ENCODE measurements around the gene RAE1. TPM values are rescaled to one million over a fixed set of nuclear protein-coding genes. Genes with fewer than 3 reads are reported as not detected.

The RAE1 gene
- total RNA-seq, 1 experiment from 2014 or later: 34.5 TPM

DNA sequence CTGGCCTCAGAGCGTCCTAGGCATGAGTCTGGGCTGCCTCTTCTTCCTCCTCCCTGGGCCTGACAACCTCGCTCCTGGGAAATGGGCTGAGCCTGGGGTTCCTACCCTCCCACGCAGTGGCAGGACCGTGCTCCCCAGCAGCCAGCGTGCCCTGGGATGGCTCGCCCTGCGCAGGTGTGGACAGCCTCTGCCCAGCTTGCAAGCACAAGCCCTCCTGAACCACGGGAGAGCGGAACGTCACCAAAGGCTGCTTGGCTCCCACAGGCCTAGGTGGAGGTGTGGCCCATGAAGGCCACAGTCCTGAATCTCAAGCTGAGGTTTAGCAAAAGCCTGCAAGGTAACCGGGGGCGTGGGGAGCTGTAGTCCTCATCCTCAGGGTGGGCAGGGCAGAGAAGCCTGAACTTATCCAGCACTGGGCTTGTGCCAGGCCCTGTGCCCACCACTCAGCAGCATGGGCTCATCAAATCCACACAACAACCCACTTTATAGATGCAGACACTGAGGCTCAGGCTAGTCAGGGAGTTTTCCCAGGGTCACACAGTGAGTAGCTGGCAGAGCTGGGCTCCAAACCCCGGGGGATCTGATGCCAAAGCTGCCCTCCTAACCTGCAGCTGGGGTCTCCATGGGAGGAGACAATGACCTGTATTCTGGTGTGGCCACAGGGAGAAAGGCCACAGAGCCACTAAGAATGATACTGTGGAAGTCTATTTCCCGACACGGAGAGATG lies 65.4 kb downstream of the RAE1 start:
- Histone ChIP-seq H3K27ac (ENCODE audit: low read length) (no peak overlapping the region), H3K4me1 (ENCODE audit: control insufficient read depth, insufficient read depth, low read length) (no peaks in the 10 kb centered on the region; the same call in 1 of the 2 replicates), H3K4me3 (ENCODE audit: low read depth in 2 of 2, low read length in 2 of 2) (no peak overlapping the region), H3K36me3 (ENCODE audit: control insufficient read depth, insufficient read depth, low read length) (no peaks in the 10 kb centered on the region), H3K27me3 (ENCODE audit: control insufficient read depth, insufficient read depth, low read length) (no peaks in the 10 kb centered on the region), H3K9me3 (ENCODE audit: control insufficient read depth, insufficient read depth, low read depth, low read length) (no peaks in the 10 kb centered on the region)
- TF ChIP-seq POLR2AphosphoS5 (IDR thresholded peaks at IDR 0.05; ENCODE audit: low read depth, low read length): no peak
- TF ChIP-seq SIN3A (IDR thresholded peaks at IDR 0.05; ENCODE audit: borderline replicate concordance, insufficient read depth, low read depth, low read length): no peak
- TF ChIP-seq, protein P1, sequence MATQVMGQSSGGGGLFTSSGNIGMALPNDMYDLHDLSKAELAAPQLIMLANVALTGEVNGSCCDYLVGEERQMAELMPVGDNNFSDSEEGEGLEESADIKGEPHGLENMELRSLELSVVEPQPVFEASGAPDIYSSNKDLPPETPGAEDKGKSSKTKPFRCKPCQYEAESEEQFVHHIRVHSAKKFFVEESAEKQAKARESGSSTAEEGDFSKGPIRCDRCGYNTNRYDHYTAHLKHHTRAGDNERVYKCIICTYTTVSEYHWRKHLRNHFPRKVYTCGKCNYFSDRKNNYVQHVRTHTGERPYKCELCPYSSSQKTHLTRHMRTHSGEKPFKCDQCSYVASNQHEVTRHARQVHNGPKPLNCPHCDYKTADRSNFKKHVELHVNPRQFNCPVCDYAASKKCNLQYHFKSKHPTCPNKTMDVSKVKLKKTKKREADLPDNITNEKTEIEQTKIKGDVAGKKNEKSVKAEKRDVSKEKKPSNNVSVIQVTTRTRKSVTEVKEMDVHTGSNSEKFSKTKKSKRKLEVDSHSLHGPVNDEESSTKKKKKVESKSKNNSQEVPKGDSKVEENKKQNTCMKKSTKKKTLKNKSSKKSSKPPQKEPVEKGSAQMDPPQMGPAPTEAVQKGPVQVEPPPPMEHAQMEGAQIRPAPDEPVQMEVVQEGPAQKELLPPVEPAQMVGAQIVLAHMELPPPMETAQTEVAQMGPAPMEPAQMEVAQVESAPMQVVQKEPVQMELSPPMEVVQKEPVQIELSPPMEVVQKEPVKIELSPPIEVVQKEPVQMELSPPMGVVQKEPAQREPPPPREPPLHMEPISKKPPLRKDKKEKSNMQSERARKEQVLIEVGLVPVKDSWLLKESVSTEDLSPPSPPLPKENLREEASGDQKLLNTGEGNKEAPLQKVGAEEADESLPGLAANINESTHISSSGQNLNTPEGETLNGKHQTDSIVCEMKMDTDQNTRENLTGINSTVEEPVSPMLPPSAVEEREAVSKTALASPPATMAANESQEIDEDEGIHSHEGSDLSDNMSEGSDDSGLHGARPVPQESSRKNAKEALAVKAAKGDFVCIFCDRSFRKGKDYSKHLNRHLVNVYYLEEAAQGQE (IDR thresholded peaks at IDR 0.05; ENCODE audit: insufficient read depth in 1 of 2, low read depth in 2 of 2, low read length in 1 of 2): no peak
- TF ChIP-seq, protein P2, sequence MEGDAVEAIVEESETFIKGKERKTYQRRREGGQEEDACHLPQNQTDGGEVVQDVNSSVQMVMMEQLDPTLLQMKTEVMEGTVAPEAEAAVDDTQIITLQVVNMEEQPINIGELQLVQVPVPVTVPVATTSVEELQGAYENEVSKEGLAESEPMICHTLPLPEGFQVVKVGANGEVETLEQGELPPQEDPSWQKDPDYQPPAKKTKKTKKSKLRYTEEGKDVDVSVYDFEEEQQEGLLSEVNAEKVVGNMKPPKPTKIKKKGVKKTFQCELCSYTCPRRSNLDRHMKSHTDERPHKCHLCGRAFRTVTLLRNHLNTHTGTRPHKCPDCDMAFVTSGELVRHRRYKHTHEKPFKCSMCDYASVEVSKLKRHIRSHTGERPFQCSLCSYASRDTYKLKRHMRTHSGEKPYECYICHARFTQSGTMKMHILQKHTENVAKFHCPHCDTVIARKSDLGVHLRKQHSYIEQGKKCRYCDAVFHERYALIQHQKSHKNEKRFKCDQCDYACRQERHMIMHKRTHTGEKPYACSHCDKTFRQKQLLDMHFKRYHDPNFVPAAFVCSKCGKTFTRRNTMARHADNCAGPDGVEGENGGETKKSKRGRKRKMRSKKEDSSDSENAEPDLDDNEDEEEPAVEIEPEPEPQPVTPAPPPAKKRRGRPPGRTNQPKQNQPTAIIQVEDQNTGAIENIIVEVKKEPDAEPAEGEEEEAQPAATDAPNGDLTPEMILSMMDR (IDR thresholded peaks at IDR 0.05): no peak
- TF ChIP-seq TCF7L2 (IDR thresholded peaks at IDR 0.05; ENCODE audit: low read depth, low read length): no peak
- in situ Hi-C loops (cut with HindIII; ENCODE audit: low pct_unique_long_range_greater_than_20kb, low sequenced_read_pairs): no loop called here
- intact Hi-C loops (cut with micrococcal nuclease; ENCODE audit: unreplicated experiment): no loop called here
- DNase-seq (ENCODE audit: low read depth, low spot score): no peak
- no TSS peak for BruUV-seq (replicated peaks)
- CTCF ChIA-PET: no interaction called here
- POLR2A ChIA-PET: no interaction called here
- ATAC-seq: no peak

GRCh38 chr20:57417051-57417689 lies 66.1 kb downstream of the RAE1 start:
- Histone ChIP-seq H3K36me3 (ENCODE audit: control insufficient read depth, insufficient read depth, low read length) (no peaks in the 10 kb centered on the region), H3K27ac (ENCODE audit: low read length) (no peak overlapping the region), H3K9me3 (ENCODE audit: control insufficient read depth, insufficient read depth, low read depth, low read length) (no peaks in the 10 kb centered on the region), H3K4me1 (ENCODE audit: control insufficient read depth, insufficient read depth, low read length) (no peaks in the 10 kb centered on the region; the same call in 1 of the 2 replicates), H3K27me3 (ENCODE audit: control insufficient read depth, insufficient read depth, low read length) (no peaks in the 10 kb centered on the region), H3K4me3 (ENCODE audit: low read depth in 2 of 2, low read length in 2 of 2) (no peak overlapping the region)
- no peak for ATAC-seq
- TF ChIP-seq POLR2AphosphoS5 (IDR thresholded peaks at IDR 0.05; ENCODE audit: low read depth, low read length): no peak
- TF ChIP-seq TCF7L2 (IDR thresholded peaks at IDR 0.05; ENCODE audit: low read depth, low read length): no peak
- TF ChIP-seq, protein P1 (IDR thresholded peaks at IDR 0.05; ENCODE audit: insufficient read depth in 1 of 2, low read depth in 2 of 2, low read length in 1 of 2): no peak
- no peak for TF ChIP-seq SIN3A (IDR thresholded peaks at IDR 0.05; ENCODE audit: borderline replicate concordance, insufficient read depth, low read depth, low read length)
- TF ChIP-seq, protein P2 (IDR thresholded peaks at IDR 0.05): no peak
- no peak for DNase-seq (ENCODE audit: low read depth, low spot score)
- in situ Hi-C loops (cut with HindIII; ENCODE audit: low pct_unique_long_range_greater_than_20kb, low sequenced_read_pairs): no loop called here
- BruUV-seq (replicated peaks): no TSS peak
- CTCF ChIA-PET: no interaction called here
- POLR2A ChIA-PET: no interaction called here
- intact Hi-C loops (cut with micrococcal nuclease; ENCODE audit: unreplicated experiment): no loop called here
